ENCODE data around the gene LRRC4C. TPM values are rescaled to one million over a fixed set of nuclear protein-coding genes. Genes with fewer than 3 reads are reported as not detected.

Gene LRRC4C
- polyA plus RNA-seq, 1 donor: 1.2 TPM

- DNase-seq: no peak
Measured at GRCh38 chr11:40338739-40339138, 1120.7 kb downstream of the LRRC4C start.

GRCh38 chr11:40338062-40338461 is 1121.4 kb downstream of the LRRC4C start:
- no peak for DNase-seq

GRCh38 chr11:40337118-40337517 is 1122.3 kb downstream of the LRRC4C start:
- no peak for DNase-seq

- DNase-seq: peak; percentile 43
Measured at GRCh38 chr11:40328890-40329614, 1130.4 kb downstream of the LRRC4C start.

- no peak for DNase-seq
Measured at GRCh38 chr11:40323241-40323640, 1136.2 kb downstream of the LRRC4C start.

- DNase-seq: no peak
Measured at GRCh38 chr11:40321537-40321936, 1137.9 kb downstream of the LRRC4C start.

- DNase-seq: no peak
Measured at GRCh38 chr11:40316171-40316570, 1143.3 kb downstream of the LRRC4C start.

GRCh38 chr11:40315122-40315521 is 1144.3 kb downstream of the LRRC4C start:
- DNase-seq: no peak

- DNase-seq: no peak
Measured at GRCh38 chr11:40314327-40314726, 1145.1 kb downstream of the LRRC4C start.

- no peak for DNase-seq
Measured at GRCh38 chr11:40306938-40307548, 1152.4 kb downstream of the LRRC4C start.

GRCh38 chr11:40302669-40303068 is 1156.8 kb downstream of the LRRC4C start:
- peak; percentile 9 for DNase-seq

GRCh38 chr11:40295466-40295865 is 1164.0 kb downstream of the LRRC4C start:
- DNase-seq: no peak

- no peak for DNase-seq
Measured at GRCh38 chr11:40294741-40295140, 1164.7 kb downstream of the LRRC4C start.

GRCh38 chr11:40294349-40294735 is 1165.1 kb downstream of the LRRC4C start:
- DNase-seq: no peak

- DNase-seq: peak; percentile 88
Measured at GRCh38 chr11:40293655-40294348, 1165.7 kb downstream of the LRRC4C start.

GRCh38 chr11:40292721-40293508 is 1166.5 kb downstream of the LRRC4C start:
- DNase-seq: peak; percentile 31

GRCh38 chr11:40291741-40292140 is 1167.7 kb downstream of the LRRC4C start:
- DNase-seq: no peak

GRCh38 chr11:40291329-40291728 is 1168.1 kb downstream of the LRRC4C start:
- DNase-seq: peak; percentile 11

GRCh38 chr11:40290171-40290631 is 1169.3 kb downstream of the LRRC4C start:
- DNase-seq: peak; percentile 23

GRCh38 chr11:40289370-40289769 is 1170.1 kb downstream of the LRRC4C start:
- no peak for DNase-seq

- DNase-seq: no peak
Measured at GRCh38 chr11:40287916-40288803, 1171.3 kb downstream of the LRRC4C start.

- no peak for DNase-seq
Measured at GRCh38 chr11:40286137-40286536, 1173.3 kb downstream of the LRRC4C start.

Data from hindlimb muscle (tissue), 1 donor.